A549 treated with ZK216348 at 1 μM for 4 hours (cell line): ENCODE measurements around the gene SEPHS1. TPM values are rescaled to one million over a fixed set of nuclear protein-coding genes. Genes with fewer than 3 reads are reported as not detected.

Source experiments
- total RNA-seq: library from RNA; stranded (reverse); fragments of 200-300 nt; extraction: Qiagen RNA extraction; gene quantifications from 5 replicates; pipeline ENCODE4 v1.2.3, GENCODE V29; 2022; ENCODE audit warnings: low read depth

The SEPHS1 gene, protein sequence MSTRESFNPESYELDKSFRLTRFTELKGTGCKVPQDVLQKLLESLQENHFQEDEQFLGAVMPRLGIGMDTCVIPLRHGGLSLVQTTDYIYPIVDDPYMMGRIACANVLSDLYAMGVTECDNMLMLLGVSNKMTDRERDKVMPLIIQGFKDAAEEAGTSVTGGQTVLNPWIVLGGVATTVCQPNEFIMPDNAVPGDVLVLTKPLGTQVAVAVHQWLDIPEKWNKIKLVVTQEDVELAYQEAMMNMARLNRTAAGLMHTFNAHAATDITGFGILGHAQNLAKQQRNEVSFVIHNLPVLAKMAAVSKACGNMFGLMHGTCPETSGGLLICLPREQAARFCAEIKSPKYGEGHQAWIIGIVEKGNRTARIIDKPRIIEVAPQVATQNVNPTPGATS
- total RNA-seq, result 58.4 to 72.0 TPM (median 66.7 TPM) in 5 replicates

DNA sequence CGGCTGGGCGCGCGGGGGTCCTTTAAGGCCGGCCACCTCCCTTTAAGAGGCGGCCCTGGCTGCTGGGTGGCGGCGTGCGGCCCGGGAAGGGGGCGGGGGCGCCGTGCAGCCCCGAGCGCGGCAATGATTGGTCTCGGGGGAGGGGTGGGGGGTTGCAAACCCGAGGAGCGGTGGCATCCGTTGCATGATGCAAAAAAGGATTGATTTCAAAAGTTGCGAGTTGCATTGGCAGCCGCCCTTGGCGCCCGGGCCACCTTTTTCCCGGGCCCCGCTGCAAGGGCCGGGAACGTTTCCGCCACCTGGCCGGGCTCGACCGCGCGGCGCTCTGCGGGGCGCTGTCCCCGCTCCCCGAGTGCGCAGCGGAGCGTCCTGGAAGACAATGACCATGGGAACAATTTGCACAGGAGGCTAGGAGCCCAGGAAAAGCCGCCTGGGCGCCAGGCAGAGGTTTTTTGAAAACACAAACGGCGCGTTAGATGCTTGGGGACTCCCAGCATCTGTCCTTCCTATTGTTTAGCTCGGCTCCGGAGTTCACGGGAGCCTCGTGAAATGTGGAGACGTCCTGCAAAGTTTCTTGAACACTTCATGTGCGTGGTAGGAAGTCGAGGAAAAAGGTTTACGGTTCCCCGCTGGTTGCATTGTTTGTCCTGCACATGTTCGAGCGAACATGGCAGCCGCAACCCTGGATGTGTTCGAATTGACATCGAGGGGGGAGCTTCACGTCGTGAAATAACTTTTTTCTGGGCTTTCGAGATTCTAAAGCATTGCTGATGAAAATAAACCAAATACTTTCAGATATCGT lies at the start of gene SEPHS1:
Gene SEPHS1 (minus strand): TSS at position 78 of the 802 bp plus-strand sequence. CDS start 3,343 bp downstream, outside the sequence.

DNA sequence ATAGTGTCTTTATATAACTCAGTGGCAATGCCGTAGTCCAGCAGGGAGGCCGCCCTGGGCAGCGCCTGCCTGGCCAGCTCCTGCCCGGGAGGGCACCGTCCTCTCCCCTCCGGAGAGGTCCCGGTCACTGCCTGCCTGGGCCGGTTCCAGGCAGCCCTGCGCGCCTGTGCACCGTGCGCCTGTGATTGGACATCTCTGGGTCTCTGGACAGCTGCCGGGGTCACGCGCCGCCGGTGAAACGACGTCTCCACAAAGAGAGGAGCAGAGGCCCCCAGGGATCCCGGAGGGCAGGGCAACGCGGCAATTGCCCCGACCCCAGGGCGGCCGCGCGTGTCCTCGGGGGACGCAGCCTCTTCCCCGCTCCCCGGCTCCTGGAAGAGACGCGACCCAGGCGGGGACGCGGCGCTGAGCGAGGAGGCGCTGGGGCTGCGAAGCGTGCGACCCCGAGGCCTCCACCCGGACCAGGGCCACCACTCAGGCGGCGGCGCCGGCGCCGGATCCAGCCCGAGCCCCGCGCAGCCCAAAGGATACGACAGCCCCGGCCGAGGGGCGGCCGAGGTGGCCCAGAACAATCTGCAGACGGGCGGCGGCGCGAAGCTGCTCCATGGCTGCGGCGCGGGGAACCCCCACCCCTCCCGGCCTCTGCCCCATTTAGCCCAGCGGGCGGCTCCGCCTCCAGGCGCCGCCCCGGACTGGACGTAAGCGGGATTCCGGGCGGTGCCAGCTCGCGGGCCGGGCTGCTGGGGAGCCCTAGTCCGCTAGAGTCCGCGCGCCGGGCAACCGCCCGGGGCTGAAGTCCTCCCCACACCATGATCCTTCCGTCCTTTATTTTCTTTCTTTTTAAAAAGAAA lies 48.4 kb downstream of the SEPHS1 start, which contains the start of gene PHYH:
Gene PHYH (minus strand): TSS at position 628 of the 851 bp plus-strand sequence. CDS start 22 bp downstream, at position 606.

Other genes starting within 250 kb of the SEPHS1 start
- gene OPTN, start 248.1 kb downstream of the SEPHS1 start, total RNA-seq, result 47.4 to 65.4 TPM (median 57.6 TPM) in 5 replicates
- 20.0 to 30.1 TPM (median 23.6 TPM) in 5 replicates for gene MCM10, start 186.7 kb downstream of the SEPHS1 start, total RNA-seq
- not detected in 5 replicates for gene UCMA, start 113.9 kb downstream of the SEPHS1 start, total RNA-seq
- gene PHYH, start 48.2 kb downstream of the SEPHS1 start, total RNA-seq, result 30.4 to 36.7 TPM (median 32.0 TPM) in 5 replicates
- 9.5 to 14.3 TPM (median 10.6 TPM) in 5 replicates for gene BEND7, start 180.7 kb upstream of the SEPHS1 start, total RNA-seq
- gene PRPF18, start 238.7 kb upstream of the SEPHS1 start, total RNA-seq, result 19.1 to 31.2 TPM (median 20.3 TPM) in 5 replicates